Measurements from ENCODE around the gene DCAF11. TPM values are rescaled to one million over a fixed set of nuclear protein-coding genes. Genes with fewer than 3 reads are reported as not detected.

Gene DCAF11
- total and polyA plus RNA-seq, 2 of the 13 experiments (the other 11 are each of a cell fraction or from before 2014, with no cell fraction given) = 150 to 257 TPM

- TF ChIP-seq ZNF512B (CRISPR knock-in tag; IDR thresholded peaks at IDR 0.05; ENCODE audit: borderline replicate concordance) = peak; percentile 96; the same call in 1 of the 2 replicates
- peak; percentile 35; the same call in 1 of the 2 replicates for TF ChIP-seq ZBTB10 (CRISPR knock-in tag; IDR thresholded peaks at IDR 0.05; ENCODE audit: borderline replicate concordance)
- no peak for TF ChIP-seq ZNF383 (CRISPR knock-in tag; IDR thresholded peaks at IDR 0.05; ENCODE audit: borderline replicate concordance)
- no peak for TF ChIP-seq GLMP (CRISPR knock-in tag; IDR thresholded peaks at IDR 0.05; ENCODE audit: borderline replicate concordance)
- TF ChIP-seq RELA (CRISPR knock-in tag; IDR thresholded peaks at IDR 0.05) = peak; percentile 96
- TF ChIP-seq ZNF282 (IDR thresholded peaks at IDR 0.05; ENCODE audit: partially characterized antibody) = no peak
- TF ChIP-seq ZFP36L1 (CRISPR knock-in tag; IDR thresholded peaks at IDR 0.05) = peak; percentile 57; the same call in 1 of the 2 replicates
- no peak for TF ChIP-seq TCF12 (IDR thresholded peaks at IDR 0.05)
- peak; percentile 92; the same call in 1 of the 2 replicates for TF ChIP-seq TCF12 (CRISPR knock-in tag; IDR thresholded peaks at IDR 0.05)
- peak; percentile 96 for TF ChIP-seq ELF1 (CRISPR knock-in tag; IDR thresholded peaks at IDR 0.05)
- TF ChIP-seq NKX3-1 (CRISPR knock-in tag; IDR thresholded peaks at IDR 0.05) = peak; percentile 97
- TF ChIP-seq ATF7 (IDR thresholded peaks at IDR 0.05) = no peak
- TF ChIP-seq ATF7 (CRISPR knock-in tag; IDR thresholded peaks at IDR 0.05) = peak; percentile 85
- TF ChIP-seq RFX3 (CRISPR knock-in tag; IDR thresholded peaks at IDR 0.05) = no peak
- TF ChIP-seq ZNF18 (CRISPR knock-in tag; IDR thresholded peaks at IDR 0.05; ENCODE audit: insufficient replicate concordance) = peak; percentile 98
- TF ChIP-seq ZFP91 (CRISPR knock-in tag; IDR thresholded peaks at IDR 0.05; ENCODE audit: borderline replicate concordance) = peak; percentile 89
- peak; percentile 97 for TF ChIP-seq KLF15 (CRISPR knock-in tag; IDR thresholded peaks at IDR 0.05; ENCODE audit: borderline replicate concordance)
- peak; percentile 10 to 29; a peak in 2 of 4 replicates for TF ChIP-seq MAFK (conservative IDR thresholded peaks at IDR 0.05 in 1 of 2, IDR thresholded peaks at IDR 0.05 in 1 of 2; ENCODE audit: low read length in 2 of 2)
These were observed at the start of gene DCAF11, which contains the start of gene NRL (continued) for GRCh38 chr14:24114532-24115421.
